ENCODE results near the gene DNAJC22.
"Not testable (repeated sequence)": the region's sequence is repeated elsewhere in the genome, so short reads cannot be mapped to it uniquely, and the experiment has no call there.

The DNAJC22 gene

DNA sequence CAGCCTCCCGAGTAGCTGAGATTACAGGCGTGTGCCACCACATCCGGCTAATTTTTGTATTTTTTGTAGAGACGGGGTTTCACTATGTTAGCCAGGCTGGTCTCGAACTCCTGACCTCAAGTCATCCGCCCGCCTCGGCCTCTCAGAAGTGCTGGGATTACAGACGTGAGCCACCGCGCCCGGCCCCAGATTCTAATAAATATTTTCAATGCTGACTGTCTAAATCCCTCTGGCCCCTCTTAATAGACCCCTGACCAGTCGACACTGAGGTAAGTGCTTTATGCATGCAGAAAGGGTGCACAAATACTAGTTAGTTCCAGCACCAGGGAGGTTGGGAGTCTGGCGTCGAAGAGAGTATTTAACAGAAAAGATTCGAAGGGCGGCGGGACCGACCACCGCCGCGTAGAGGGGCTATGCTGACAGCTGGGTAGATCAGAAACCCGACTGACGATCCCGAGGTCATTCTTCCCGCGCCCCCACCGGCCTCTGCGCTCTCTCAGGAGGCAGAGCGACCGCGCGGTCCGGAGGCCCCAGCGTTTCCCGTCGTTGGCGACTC is 19.5 kb downstream of the DNAJC22 start:
- H3K9ac ChIP-seq (ENCODE audit: low read depth, low read length): peak overlapping the region; percentile 89
- H3K36me3 ChIP-seq (ENCODE audit: insufficient read depth, low read length): no peaks in the 10 kb centered on the region
- H3K4me1 ChIP-seq (ENCODE audit: insufficient read depth, low read length): peaks cover 6% of the 10 kb centered on the region; the same call in 1 of the 2 replicates
- no peaks in the 10 kb centered on the region for H3K9me3 ChIP-seq (ENCODE audit: control insufficient read depth, insufficient read depth, low read length)

DNA sequence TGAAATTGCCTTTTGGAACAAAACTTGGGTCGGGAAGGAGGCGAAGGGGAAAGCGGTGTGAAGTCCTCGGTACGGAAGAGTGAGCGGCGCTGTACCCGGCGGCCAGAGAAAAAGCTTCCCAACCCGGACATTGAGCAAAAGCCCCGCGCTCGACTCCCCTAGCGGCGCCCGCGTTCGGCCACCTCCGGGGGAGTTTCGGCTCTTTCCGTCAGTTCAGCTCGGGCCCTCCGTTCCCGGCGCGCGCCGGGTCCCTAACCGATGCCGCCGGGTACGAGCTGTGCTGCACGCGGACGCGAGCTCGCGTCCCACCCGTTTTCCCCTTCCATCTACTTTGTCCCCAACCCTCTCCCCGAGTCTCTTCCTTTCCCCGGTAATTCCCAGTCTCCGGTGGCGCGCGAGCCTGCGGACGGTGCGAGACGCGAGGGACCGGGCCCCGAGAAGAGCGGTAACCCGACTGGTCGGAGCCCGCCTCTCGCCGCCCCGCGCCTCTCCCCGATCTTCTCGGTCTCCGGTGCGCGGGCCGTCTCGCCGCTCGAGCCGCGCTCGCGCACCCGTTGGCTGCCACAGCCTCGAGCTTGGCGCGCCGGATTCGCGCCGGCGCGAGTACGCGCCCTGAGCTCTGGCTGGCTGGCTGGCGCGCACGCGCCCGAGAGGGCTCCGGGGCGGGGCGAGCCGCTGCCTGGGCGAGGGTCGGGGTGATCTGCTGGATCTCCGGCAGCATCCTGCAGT is 20.1 kb downstream of the DNAJC22 start:
- Histone ChIP-seq H3K4me1 (ENCODE audit: insufficient read depth, low read length) (peaks cover 6% of the 10 kb centered on the region; the same call in 1 of the 2 replicates), H3K36me3 (ENCODE audit: insufficient read depth, low read length) (no peaks in the 10 kb centered on the region), H3K9ac (ENCODE audit: low read depth, low read length) (peak overlapping the region; percentile 89), H3K9me3 (ENCODE audit: control insufficient read depth, insufficient read depth, low read length) (no peaks in the 10 kb centered on the region)

DNA sequence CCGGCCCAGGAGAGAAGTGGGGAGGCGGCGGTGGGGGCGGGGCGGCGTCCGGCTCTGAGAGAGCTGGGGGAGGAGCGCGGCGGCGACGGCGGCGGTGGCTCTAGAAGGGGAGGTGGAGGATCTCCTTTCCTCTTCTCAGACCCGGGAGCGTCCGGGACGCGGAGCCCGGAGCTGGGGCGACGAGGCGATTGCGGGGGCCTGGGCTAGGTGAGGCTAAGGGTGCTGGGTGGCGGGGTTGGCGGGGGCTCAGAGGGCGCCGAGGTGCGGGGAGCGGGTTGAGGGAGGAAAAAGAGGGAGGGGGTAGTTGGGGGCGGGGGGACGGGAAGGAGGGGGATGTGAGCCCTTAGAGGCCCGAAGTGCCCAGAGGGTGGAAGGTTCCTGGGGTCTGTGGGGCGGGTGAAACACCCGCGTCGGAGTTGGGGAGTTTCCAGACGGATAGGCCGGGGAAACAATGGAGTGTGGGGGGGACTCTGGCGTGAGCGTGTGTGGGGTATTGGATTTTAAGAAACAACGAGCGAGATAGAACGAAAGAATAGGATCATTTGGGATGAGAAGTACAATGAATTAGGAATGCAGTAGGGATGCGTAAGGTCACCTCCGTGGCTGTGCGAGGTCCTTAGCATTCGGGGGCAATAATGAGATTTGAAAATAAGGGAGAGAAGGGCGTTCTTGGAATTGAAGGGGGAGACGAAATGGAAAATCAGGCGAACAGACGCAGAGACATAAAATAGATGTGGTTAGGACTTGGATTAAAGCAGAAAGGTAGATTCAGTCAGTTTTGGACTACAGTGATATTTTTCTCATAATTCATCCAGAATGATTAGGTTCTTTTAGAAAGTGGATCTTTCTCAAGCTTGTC is 20.9 kb downstream of the DNAJC22 start, which contains the start of gene SPATS2:
Gene SPATS2, plus strand, starts transcription at position 82 of the 859 bp plus-strand sequence. CDS start 93,551 bp downstream, outside the sequence.
- Histone ChIP-seq H3K36me3 (ENCODE audit: insufficient read depth, low read length) (no peaks in the 10 kb centered on the region), H3K4me1 (ENCODE audit: insufficient read depth, low read length) (peaks cover 6% of the 10 kb centered on the region; the same call in 1 of the 2 replicates), H3K9ac (ENCODE audit: low read depth, low read length) (peak within 1 kb of the TSS; percentile 89), H3K9me3 (ENCODE audit: control insufficient read depth, insufficient read depth, low read length) (no peaks in the 10 kb centered on the region)

DNA sequence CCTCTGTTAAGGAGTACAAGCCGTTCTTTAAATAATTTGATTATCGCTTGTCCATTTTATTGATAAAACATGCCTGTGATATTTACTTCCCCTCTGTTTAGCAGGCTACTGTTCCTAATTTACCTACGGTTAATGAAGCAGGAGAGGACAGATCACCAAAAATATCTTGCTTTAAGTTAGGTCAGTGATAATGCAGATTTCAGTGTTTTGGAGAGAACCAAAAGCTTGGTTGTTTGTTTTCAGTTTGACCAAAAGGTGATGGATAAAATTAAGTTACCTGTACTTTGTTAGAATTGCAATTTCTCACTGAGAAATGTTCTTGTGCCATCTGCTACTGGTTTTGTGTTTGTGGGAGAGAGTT is 21.5 kb downstream of the DNAJC22 start:
- H3K36me3 ChIP-seq (ENCODE audit: insufficient read depth, low read length): no peaks in the 10 kb centered on the region
- peak overlapping the region; percentile 89 for H3K9ac ChIP-seq (ENCODE audit: low read depth, low read length)
- peaks cover 6% of the 10 kb centered on the region; the same call in 1 of the 2 replicates for H3K4me1 ChIP-seq (ENCODE audit: insufficient read depth, low read length)
- H3K9me3 ChIP-seq (ENCODE audit: control insufficient read depth, insufficient read depth, low read length): no peaks in the 10 kb centered on the region

DNA sequence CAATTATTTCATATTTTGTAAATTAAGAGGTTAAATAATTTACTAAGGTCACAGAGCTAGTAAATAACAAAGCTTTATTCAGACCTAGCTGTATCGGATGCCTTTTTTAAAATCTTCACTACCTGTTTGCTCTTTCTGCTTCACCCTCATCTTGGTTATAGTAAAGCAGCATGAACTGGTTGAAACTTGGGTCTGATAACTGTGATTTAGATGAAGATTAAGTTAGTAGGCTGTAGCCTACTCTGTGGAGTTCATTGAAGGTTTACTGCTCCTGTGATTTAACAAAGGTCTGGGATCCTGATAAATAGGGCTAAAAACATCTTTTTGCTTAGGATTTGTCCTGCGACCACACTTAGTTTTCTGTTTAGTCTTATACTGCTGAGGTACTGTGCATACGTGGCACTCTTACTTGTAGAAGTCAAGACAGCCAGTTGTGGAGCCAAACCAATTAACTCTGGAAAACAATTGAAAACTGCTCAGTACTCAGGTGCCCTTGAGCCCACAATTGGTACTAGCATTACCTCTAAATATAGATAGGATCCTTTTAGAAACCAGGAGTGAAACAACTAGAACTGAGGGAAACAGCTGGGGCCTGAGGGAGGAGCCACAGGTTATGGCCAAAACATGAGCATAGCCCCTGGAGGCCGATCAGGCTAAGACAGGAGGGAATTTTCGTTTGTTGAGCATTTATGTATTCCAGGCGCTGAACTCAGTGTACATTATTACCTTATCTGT is 22.9 kb downstream of the DNAJC22 start:
- H3K9me3 ChIP-seq (ENCODE audit: control insufficient read depth, insufficient read depth, low read length): no peaks in the 10 kb centered on the region
- H3K4me1 ChIP-seq (ENCODE audit: insufficient read depth, low read length): peaks cover 6% of the 10 kb centered on the region; the same call in 1 of the 2 replicates
- H3K36me3 ChIP-seq (ENCODE audit: insufficient read depth, low read length): no peaks in the 10 kb centered on the region
- no peak overlapping the region for H3K9ac ChIP-seq (ENCODE audit: low read depth, low read length)

DNA sequence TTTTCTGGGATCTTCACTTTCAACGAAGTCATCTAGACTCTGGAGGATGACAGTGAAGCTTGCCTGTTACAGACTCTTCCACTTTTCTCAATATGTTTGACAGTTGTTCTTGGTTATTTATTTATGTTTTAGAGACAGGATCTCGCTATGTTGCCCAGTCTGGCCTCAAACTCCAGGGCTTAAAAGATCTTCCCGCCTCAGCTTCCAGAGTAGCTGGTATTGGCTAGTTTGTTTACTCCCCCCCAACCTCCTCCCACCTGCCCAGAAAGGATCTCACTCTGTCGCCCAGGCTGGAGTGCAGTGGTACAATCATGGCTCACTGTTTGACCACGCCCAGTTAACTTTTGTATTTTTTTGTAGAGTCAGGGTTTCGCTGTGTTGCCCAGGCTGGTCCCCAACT is 23.9 kb downstream of the DNAJC22 start:
- Histone ChIP-seq H3K4me1 (ENCODE audit: insufficient read depth, low read length) (peaks cover 6% of the 10 kb centered on the region; the same call in 1 of the 2 replicates), H3K9ac (ENCODE audit: low read depth, low read length) (no peak overlapping the region), H3K9me3 (ENCODE audit: control insufficient read depth, insufficient read depth, low read length) (no peaks in the 10 kb centered on the region), H3K36me3 (ENCODE audit: insufficient read depth, low read length) (no peaks in the 10 kb centered on the region)

DNA sequence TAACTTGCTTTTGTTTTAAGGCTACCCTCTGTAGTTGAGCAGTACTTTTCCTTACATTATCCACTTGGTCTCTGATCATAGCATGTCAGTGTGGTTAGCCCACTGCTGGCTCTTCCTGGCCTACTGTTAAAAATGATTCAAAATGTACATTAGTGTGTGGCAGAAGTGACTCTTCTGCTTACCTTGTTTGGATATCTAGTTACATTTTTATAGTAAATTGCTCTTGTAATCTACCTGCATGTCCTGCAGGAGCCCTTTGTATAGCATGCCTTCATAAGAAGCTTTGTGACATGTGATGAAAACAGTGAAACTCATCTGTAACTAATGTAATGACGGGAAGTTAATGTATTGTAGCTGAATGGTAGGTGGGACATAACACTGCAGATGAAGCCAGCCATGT is 28.7 kb downstream of the DNAJC22 start:
- H3K36me3 ChIP-seq (ENCODE audit: insufficient read depth, low read length): no peaks in the 10 kb centered on the region
- H3K9ac ChIP-seq (ENCODE audit: low read depth, low read length): no peak overlapping the region
- H3K9me3 ChIP-seq (ENCODE audit: control insufficient read depth, insufficient read depth, low read length): no peaks in the 10 kb centered on the region
- H3K4me1 ChIP-seq (ENCODE audit: insufficient read depth, low read length): no peaks in the 10 kb centered on the region

DNA sequence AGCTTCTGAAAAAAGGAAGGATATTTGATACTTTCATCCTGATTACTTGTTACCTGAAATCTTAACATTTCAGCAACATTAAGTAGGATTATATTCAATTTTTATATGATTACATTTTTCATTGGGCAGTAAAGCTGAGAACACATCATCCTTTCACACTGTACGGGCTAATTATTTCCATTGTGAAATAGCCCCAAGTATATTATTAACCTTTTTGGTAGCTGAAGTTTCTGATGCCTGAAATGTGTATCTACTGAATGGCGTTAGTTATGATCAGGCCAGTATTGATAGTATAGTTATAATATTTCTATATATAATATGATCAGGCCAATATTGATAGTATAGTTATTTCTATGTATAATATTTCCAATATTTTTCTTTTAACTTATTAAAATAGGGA is 30.7 kb downstream of the DNAJC22 start:
- no peak overlapping the region for H3K9ac ChIP-seq (ENCODE audit: low read depth, low read length)
- H3K9me3 ChIP-seq (ENCODE audit: control insufficient read depth, insufficient read depth, low read length): no peaks in the 10 kb centered on the region
- no peaks in the 10 kb centered on the region for H3K4me1 ChIP-seq (ENCODE audit: insufficient read depth, low read length)
- no peaks in the 10 kb centered on the region for H3K36me3 ChIP-seq (ENCODE audit: insufficient read depth, low read length)

DNA sequence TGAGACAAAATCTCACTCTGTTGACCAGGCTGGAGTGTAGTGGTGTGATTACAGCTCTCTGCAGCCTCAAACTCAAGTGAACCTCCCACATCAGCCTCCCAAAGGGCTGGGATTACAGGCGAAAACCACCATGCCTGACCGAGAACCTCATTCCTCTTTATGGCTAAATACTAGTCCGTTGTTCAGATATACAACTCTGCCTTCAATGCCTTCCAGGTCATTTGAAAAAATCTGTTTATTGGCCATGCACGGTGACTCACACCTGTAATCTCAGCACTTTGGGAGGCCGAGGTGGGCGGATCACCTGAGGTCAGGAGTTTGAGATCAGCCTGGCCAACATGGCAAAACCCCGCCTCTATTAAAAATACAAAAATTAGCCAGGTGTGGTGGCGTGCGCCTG is 33.5 kb downstream of the DNAJC22 start:
- not testable (repeated sequence) for H3K4me1 ChIP-seq (ENCODE audit: insufficient read depth, low read length); H3K9ac ChIP-seq (ENCODE audit: low read depth, low read length); H3K9me3 ChIP-seq (ENCODE audit: control insufficient read depth, insufficient read depth, low read length); H3K36me3 ChIP-seq (ENCODE audit: insufficient read depth, low read length)

DNA sequence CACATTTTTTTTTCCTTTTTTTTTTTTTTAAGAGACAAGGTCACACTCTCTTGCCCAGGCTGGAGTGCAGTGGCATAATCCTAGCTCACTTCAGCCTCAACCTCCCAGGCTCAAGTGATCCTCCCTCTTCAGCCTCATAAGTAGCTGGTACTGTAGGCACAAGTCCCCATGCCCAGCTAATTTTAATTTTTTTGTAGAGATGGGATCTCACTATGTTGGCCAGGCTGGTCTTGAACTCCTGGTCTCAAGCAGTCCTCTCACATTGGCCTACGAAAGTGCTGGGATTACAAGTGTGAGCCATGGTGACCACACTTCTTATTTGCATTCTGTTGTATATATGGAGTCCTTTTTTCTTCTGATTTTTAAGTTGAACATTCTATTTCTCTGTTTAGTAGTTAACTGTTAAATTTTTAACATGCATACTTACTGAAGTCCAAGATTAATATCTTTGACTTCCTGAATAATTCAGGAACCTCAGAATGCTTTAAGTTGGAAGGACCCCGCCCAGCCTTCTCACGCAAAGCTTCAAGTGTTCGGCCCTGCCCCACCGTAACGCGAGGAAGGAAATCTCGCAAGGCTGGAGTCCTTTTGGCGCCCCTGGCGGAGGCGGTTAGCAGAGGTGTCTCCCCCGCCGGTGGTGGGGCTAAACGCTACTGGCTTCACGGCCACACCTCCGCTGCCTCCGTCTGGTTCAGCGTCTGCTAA is 42.1 kb downstream of the DNAJC22 start:
- Histone ChIP-seq H3K9ac (ENCODE audit: low read depth, low read length) (peak overlapping the region; percentile 30; the same call in 1 of the 2 replicates), H3K36me3 (ENCODE audit: insufficient read depth, low read length) (no peaks in the 10 kb centered on the region), H3K4me1 (ENCODE audit: insufficient read depth, low read length) (0 out of 2 replicates have a peak, but pooled peaks cover 4% of the 10 kb centered on the region), H3K9me3 (ENCODE audit: control insufficient read depth, insufficient read depth, low read length) (no peaks in the 10 kb centered on the region)

DNA sequence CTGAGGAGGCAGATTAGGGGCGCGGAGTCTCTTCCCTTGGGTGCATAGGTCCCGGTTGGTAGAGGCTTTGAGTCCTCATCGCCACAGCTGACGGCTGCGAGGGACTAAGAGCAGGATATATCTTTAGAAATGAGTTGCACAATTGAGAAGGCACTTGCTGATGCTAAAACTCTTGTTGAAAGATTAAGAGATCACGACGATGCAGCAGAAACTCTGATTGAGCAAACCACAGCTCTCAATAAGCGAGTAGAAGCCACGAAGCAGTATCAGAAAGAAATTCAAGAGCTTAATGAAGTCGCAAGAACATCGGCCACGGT is 42.7 kb downstream of the DNAJC22 start:
- 0 out of 2 replicates have a peak, but pooled peaks cover 4% of the 10 kb centered on the region for H3K4me1 ChIP-seq (ENCODE audit: insufficient read depth, low read length)
- no peaks in the 10 kb centered on the region for H3K36me3 ChIP-seq (ENCODE audit: insufficient read depth, low read length)
- peak overlapping the region; percentile 30; the same call in 1 of the 2 replicates for H3K9ac ChIP-seq (ENCODE audit: low read depth, low read length)
- no peaks in the 10 kb centered on the region for H3K9me3 ChIP-seq (ENCODE audit: control insufficient read depth, insufficient read depth, low read length)

DNA sequence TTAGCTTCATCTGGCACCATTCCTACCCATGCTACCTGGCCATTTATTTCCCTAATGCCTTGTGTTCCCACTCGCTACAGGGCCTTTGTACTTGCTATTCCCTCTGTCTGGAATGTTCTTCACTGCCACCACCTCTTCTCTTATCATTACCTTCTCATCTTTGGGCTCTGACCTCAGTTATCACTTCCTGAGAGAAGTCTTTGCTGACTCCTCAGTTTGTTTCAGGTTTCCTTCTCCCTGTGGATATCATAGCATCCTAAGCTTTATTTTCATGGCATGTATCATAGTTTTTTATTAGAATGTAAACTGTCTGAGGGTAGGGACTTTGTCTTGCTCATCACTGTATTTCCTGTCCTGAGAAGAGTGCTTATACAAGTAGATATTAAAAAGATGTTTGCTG is 50.3 kb downstream of the DNAJC22 start:
- Histone ChIP-seq H3K36me3 (ENCODE audit: insufficient read depth, low read length) (no peaks in the 10 kb centered on the region), H3K9ac (ENCODE audit: low read depth, low read length) (no peak overlapping the region), H3K9me3 (ENCODE audit: control insufficient read depth, insufficient read depth, low read length) (no peaks in the 10 kb centered on the region; the same call in 1 of the 2 replicates), H3K4me1 (ENCODE audit: insufficient read depth, low read length) (0 out of 2 replicates have a peak, but pooled peaks cover 6% of the 10 kb centered on the region)

DNA sequence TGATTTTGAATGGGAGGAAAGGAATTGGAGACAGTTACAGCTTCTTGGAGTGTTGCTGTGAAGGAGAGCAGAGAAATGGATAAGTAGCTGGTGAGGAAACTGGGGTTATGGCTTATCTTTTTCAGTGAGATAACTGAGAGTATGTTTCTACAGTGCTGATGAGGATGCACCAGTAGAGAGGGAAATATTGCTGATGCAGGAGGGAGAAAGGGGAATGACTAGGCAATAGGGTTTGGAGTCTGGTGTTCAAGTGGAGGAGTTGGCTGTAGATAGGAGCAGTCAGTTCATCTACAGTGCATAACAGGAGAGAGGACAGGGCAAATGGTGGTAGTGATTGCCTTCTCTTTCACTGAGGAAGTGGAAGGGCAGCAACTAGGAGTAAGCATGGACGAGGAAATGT is 53.6 kb downstream of the DNAJC22 start:
- Histone ChIP-seq H3K9me3 (ENCODE audit: control insufficient read depth, insufficient read depth, low read length) (no peaks in the 10 kb centered on the region; the same call in 1 of the 2 replicates), H3K4me1 (ENCODE audit: insufficient read depth, low read length) (0 out of 2 replicates have a peak, but pooled peaks cover 6% of the 10 kb centered on the region), H3K9ac (ENCODE audit: low read depth, low read length) (no peak overlapping the region), H3K36me3 (ENCODE audit: insufficient read depth, low read length) (no peaks in the 10 kb centered on the region)

Measured in ES-I3 (cell line).